ENCODE results near the gene RNF144A.

DNA sequence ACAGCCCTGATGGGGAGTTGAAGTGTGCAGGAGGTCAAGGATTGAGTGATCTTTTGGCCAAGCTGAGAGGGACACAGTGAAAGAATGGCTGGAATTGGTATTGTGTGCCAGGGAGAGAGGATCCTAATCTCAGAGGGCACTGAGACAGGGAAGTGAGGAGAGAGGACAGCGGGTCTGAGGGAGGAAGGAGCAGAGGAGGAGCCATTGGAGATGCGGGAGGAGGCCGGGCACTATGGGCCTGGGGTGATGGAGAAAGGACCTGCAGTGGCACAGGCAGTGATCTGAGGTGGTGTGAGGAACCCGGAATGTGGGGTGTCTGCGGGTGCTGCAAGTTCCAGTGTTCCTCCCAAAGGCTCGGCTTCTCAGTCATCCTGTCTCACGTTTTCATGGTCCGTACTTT lies 26.8 kb downstream of the RNF144A start:
- TF ChIP-seq, protein P1, sequence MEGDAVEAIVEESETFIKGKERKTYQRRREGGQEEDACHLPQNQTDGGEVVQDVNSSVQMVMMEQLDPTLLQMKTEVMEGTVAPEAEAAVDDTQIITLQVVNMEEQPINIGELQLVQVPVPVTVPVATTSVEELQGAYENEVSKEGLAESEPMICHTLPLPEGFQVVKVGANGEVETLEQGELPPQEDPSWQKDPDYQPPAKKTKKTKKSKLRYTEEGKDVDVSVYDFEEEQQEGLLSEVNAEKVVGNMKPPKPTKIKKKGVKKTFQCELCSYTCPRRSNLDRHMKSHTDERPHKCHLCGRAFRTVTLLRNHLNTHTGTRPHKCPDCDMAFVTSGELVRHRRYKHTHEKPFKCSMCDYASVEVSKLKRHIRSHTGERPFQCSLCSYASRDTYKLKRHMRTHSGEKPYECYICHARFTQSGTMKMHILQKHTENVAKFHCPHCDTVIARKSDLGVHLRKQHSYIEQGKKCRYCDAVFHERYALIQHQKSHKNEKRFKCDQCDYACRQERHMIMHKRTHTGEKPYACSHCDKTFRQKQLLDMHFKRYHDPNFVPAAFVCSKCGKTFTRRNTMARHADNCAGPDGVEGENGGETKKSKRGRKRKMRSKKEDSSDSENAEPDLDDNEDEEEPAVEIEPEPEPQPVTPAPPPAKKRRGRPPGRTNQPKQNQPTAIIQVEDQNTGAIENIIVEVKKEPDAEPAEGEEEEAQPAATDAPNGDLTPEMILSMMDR (CRISPR knock-in tag; IDR thresholded peaks at IDR 0.05): no peak
- TF ChIP-seq TRIM24 (CRISPR knock-in tag; IDR thresholded peaks at IDR 0.05): no peak
- no peak for TF ChIP-seq SOX13 (IDR thresholded peaks at IDR 0.05)
- no peak for TF ChIP-seq SOX13 (CRISPR knock-in tag; conservative IDR thresholded peaks at IDR 0.05 in 1 of 2, IDR thresholded peaks at IDR 0.05 in 1 of 2)
- TF ChIP-seq SATB2 (CRISPR knock-in tag; IDR thresholded peaks at IDR 0.05): no peak
- TF ChIP-seq KLF6 (CRISPR knock-in tag; IDR thresholded peaks at IDR 0.05): no peak
- TF ChIP-seq ZNF207 (IDR thresholded peaks at IDR 0.05; ENCODE audit: borderline replicate concordance): no peak
- TF ChIP-seq POLR2A (IDR thresholded peaks at IDR 0.05; ENCODE audit: insufficient read depth in 1 of 2, low read depth in 2 of 2, low read length in 2 of 2): no peak

All from HepG2 (cell line).